SK-N-SH treated with all-trans-retinoic acid at 6 μM for 48 hours (cell line): Measurements from ENCODE around the gene TMEM208.

Experiments used
- BACH2 ChIP-seq: fragments of 250-450 bp; sonication (Bioruptor Pico); IDR thresholded peaks from 2 replicates; pipeline ENCODE4 v1.9.0; 2021; ENCODE audit warnings: mild to moderate bottlenecking, borderline replicate concordance
- CREB5 ChIP-seq: fragments of 250-450 bp; sonication (Bioruptor Pico); IDR thresholded peaks from 2 replicates; pipeline ENCODE4 v1.5.1; 2020; ENCODE audit warnings: low read depth, mild to moderate bottlenecking, moderate library complexity
- ESRRG ChIP-seq: fragments of 250-450 bp; sonication (Bioruptor Pico); IDR thresholded peaks from 2 replicates; pipeline ENCODE4 v1.6.1; 2021; ENCODE audit warnings: mild to moderate bottlenecking
- GLIS3 ChIP-seq: fragments of 250-450 bp; sonication (Bioruptor Pico); IDR thresholded peaks from 2 replicates; pipeline ENCODE4 v1.5.0; 2020; ENCODE audit warnings: mild to moderate bottlenecking, moderate library complexity
- PATZ1 ChIP-seq: fragments of 250-450 bp; sonication (Bioruptor Pico); IDR thresholded peaks from 2 replicates; pipeline ENCODE4 v1.8.0; 2020; ENCODE audit warnings: mild to moderate bottlenecking, moderate library complexity, borderline replicate concordance
- PPARA ChIP-seq: fragments of 250-450 bp; sonication (Bioruptor Pico); IDR thresholded peaks from 2 replicates; pipeline ENCODE4 v1.5.0; 2020; ENCODE audit warnings: mild to moderate bottlenecking, borderline replicate concordance
- RARB ChIP-seq: fragments of 250-450 bp; sonication (Bioruptor Pico); IDR thresholded peaks from 2 replicates; pipeline ENCODE4 v1.8.0; 2021; ENCODE audit warnings: mild to moderate bottlenecking, moderate library complexity
- TCF4 ChIP-seq: fragments of 250-450 bp; sonication (Bioruptor Pico); IDR thresholded peaks from 2 replicates; pipeline ENCODE4 v1.8.0; 2021; ENCODE audit warnings: mild to moderate bottlenecking, moderate library complexity, borderline replicate concordance
- ZC3H10 ChIP-seq: fragments of 250-450 bp; sonication (Bioruptor Pico); IDR thresholded peaks from 2 replicates; pipeline ENCODE4 v1.5.1; 2021; ENCODE audit warnings: mild to moderate bottlenecking, moderate library complexity
- ZFP3 ChIP-seq: fragments of 250-450 bp; sonication (Bioruptor Pico); IDR thresholded peaks from 2 replicates; pipeline ENCODE4 v1.5.0; 2020; ENCODE audit warnings: mild to moderate bottlenecking, moderate library complexity
- ZNF8 ChIP-seq: fragments of 450-650 bp; formaldehyde crosslinking; IDR thresholded peaks from 2 replicates; pipeline ENCODE4 v1.5.0; 2020; ENCODE audit warnings: mild to moderate bottlenecking, moderate library complexity

- TF ChIP-seq ZFP3 (CRISPR knock-in tag) (no peak), GLIS3 (CRISPR knock-in tag) (no peak), BACH2 (CRISPR knock-in tag) (no peak), PPARA (CRISPR knock-in tag) (no peak), ESRRG (CRISPR knock-in tag) (no peak), PATZ1 (CRISPR knock-in tag) (no peak), RARB (no peak), ZC3H10 (CRISPR knock-in tag) (no peak), TCF4 (CRISPR knock-in tag) (no peak), CREB5 (CRISPR knock-in tag) (no peak), ZNF8 (CRISPR knock-in tag) (no peak)
These were observed 37.9 kb downstream of the TMEM208 start for GRCh38 chr16:67264866-67265265.
